ENCODE measurements around the gene GPX3. TPM values are rescaled to one million over a fixed set of nuclear protein-coding genes. Genes with fewer than 3 reads are reported as not detected.

GPX3 gene
- total RNA-seq, 6 donors from 2014 or later = 876 to 1,536 (median 1,027) TPM

- Histone ChIP-seq H3K27me3 (no peaks in the 10 kb centered on the region), H3K9me3 (no peaks in the 10 kb centered on the region), H3K36me3 (peaks cover 43 to 99% (median 75%) of the 10 kb centered on the region in 4 donors), H3K4me3 (no peak overlapping the region), H3K4me1 (peaks cover 47 to 70% (median 58%) of the 10 kb centered on the region in 4 donors), H3K27ac (peak overlapping the region; percentile 65 to 98 (median 96))
- WGBS, 2 donors = 86 to 93% methylated on average over 9 of the region's 9 CpGs
- DNase-seq (no peak), ATAC-seq (ENCODE audit: low FRiP score in 2 of 2) (no peak)
- peak; percentile 18 to 54 for TF ChIP-seq POLR2AphosphoS5 (IDR thresholded peaks at IDR 0.05)
- no peak for TF ChIP-seq EP300 (IDR thresholded peaks at IDR 0.05)
These were observed 9.0 kb downstream of the GPX3 start for GRCh38 chr5:151029179-151030055.

GRCh38 chr5:151030056-151030336 lies 9.6 kb downstream of the GPX3 start:
- peaks cover 49 to 99% (median 80%) of the 10 kb centered on the region in 4 donors for H3K36me3 ChIP-seq
- 84 to 100% methylated on average over 1 to 5 of the region's 5 CpGs for WGBS, 2 donors
- H3K4me1 ChIP-seq = peaks cover 41 to 64% (median 53%) of the 10 kb centered on the region in 4 donors

GRCh38 chr5:151030379-151030778 lies 10.0 kb downstream of the GPX3 start:
- Histone ChIP-seq H3K36me3 (peaks cover 51 to 99% (median 82%) of the 10 kb centered on the region in 4 donors), H3K4me1 (peaks cover 37 to 60% (median 50%) of the 10 kb centered on the region in 4 donors), H3K27me3 (no peaks in the 10 kb centered on the region), H3K9me3 (no peaks in the 10 kb centered on the region), H3K27ac (peak overlapping the region; percentile 65 to 98 (median 96)), H3K4me3 (no peak overlapping the region)
- DNase-seq (peak in 1 of 2 donors; percentile 78), ATAC-seq (ENCODE audit: low FRiP score in 2 of 2) (peak; percentile 81 to 87)
- WGBS, 2 donors = 29 to 45% methylated on average over 1 to 4 of the region's 4 CpGs
- no peak for TF ChIP-seq POLR2A (IDR thresholded peaks at IDR 0.05)
- peak in 1 of 4 donors; percentile 34 for TF ChIP-seq EP300 (IDR thresholded peaks at IDR 0.05)
- TF ChIP-seq CTCF (IDR thresholded peaks at IDR 0.05) = no peak
- TF ChIP-seq POLR2AphosphoS5 (IDR thresholded peaks at IDR 0.05) = peak in 1 of 2 donors; percentile 70

More at GRCh38 chr5:151030056-151030336, 9.6 kb downstream of the GPX3 start:
- Histone ChIP-seq H3K4me3 (no peak overlapping the region), H3K9me3 (no peaks in the 10 kb centered on the region), H3K27me3 (no peaks in the 10 kb centered on the region), H3K27ac (peak overlapping the region; percentile 65 to 98 (median 96))
- TF ChIP-seq POLR2AphosphoS5 (IDR thresholded peaks at IDR 0.05) = no peak
- TF ChIP-seq EP300 (IDR thresholded peaks at IDR 0.05) = no peak
- no peak for TF ChIP-seq CTCF (IDR thresholded peaks at IDR 0.05)
- no peak for TF ChIP-seq POLR2A (IDR thresholded peaks at IDR 0.05)
- DNase-seq = peak in 1 of 2 donors; percentile 79
- peak in 1 of 2 donors; percentile 44 for ATAC-seq (ENCODE audit: low FRiP score in 2 of 2)

- Histone ChIP-seq H3K36me3 (peaks cover 55 to 99% (median 87%) of the 10 kb centered on the region in 4 donors), H3K4me1 (peaks cover 25 to 50% (median 38%) of the 10 kb centered on the region in 4 donors), H3K4me3 (no peak overlapping the region), H3K9me3 (no peaks in the 10 kb centered on the region), H3K27ac (peak overlapping the region; percentile 4 to 98 (median 96)), H3K27me3 (no peaks in the 10 kb centered on the region)
- ATAC-seq (ENCODE audit: low FRiP score in 2 of 2) = no peak
- DNase-seq = peak in 1 of 2 donors; percentile 43
- WGBS, 2 donors = 91 to 97% methylated on average over 11 of the region's 11 CpGs
- TF ChIP-seq POLR2AphosphoS5 (IDR thresholded peaks at IDR 0.05) = no peak
- no peak for TF ChIP-seq EP300 (IDR thresholded peaks at IDR 0.05)
- TF ChIP-seq POLR2A (IDR thresholded peaks at IDR 0.05) = no peak
- TF ChIP-seq CTCF (IDR thresholded peaks at IDR 0.05) = no peak
These were observed 11.2 kb downstream of the GPX3 start for GRCh38 chr5:151031554-151031953.

- no peaks in the 10 kb centered on the region for H3K9me3 ChIP-seq
- H3K4me3 ChIP-seq = no peak overlapping the region
- H3K4me1 ChIP-seq = peaks cover 10 to 51% (median 42%) of the 10 kb centered on the region in 4 donors
- 94% methylated on average over 14 of the region's 14 CpGs for WGBS, 2 donors
- ATAC-seq (ENCODE audit: low FRiP score in 2 of 2) (no peak), DNase-seq (no peak)
- no peaks in the 10 kb centered on the region for H3K27me3 ChIP-seq
- peak overlapping the region in 3 of 4 donors; percentile 40 to 54 (median 44) for H3K27ac ChIP-seq
- TF ChIP-seq POLR2AphosphoS5 (IDR thresholded peaks at IDR 0.05) (no peak), POLR2A (IDR thresholded peaks at IDR 0.05) (no peak), CTCF (IDR thresholded peaks at IDR 0.05) (no peak), EP300 (IDR thresholded peaks at IDR 0.05) (no peak)
- peaks cover 40 to 99% (median 81%) of the 10 kb centered on the region in 4 donors for H3K36me3 ChIP-seq
These were observed 13.0 kb downstream of the GPX3 start for GRCh38 chr5:151033217-151033934.

Data from upper lobe of left lung (tissue), 6 donors.